COLO829 (cell line): ENCODE data around the gene RLF.
"Not testable (repeated sequence)": the region's sequence is repeated elsewhere in the genome, so short reads cannot be mapped to it uniquely, and the experiment has no call there.

Source experiments
- DNase-seq: peaks from one replicate; pipeline ENCODE4 v3.0.0; 2012; ENCODE audit warnings: low spot score

RLF gene

GRCh38 chr1:40174788-40175187 is 13.6 kb downstream of the RLF start:
- DNase-seq = no peak

DNA sequence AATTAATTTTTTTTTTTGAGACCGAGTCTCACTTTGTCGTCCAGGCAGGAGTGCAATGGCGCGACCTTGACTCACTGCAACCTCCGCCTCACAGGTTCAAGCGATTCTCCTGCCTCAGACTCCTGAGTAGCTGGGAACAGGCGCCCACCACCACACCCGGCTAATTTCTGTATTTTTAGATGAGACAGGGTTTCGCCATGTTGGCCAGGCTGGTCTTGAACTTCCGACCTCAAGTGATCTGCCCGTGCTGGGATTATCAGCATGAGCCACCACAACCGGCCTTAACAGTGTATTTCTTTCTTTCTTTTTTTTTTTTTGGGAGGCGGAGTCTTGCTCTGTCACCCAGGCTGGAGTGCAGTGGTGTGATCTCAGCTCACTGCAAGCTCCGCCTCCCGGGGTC is 15.8 kb downstream of the RLF start:
- DNase-seq = not testable (repeated sequence)

DNA sequence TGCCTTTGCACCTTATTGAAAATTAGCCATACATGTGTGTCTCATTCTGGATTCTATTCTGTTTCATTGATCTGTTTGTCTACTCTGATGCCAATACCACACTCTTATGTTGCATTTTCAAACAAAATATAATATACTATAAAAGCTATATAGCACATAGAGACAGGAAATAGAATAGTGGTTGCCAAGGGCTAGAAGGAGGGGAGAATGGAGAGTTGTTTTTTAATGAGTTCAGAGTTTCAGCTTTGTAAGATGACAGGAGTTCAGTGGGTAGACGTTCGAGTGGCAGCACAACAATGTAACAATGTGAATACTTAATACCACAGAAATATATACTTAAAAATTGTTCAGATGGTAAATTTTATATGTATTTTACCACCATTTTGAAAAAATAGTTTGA is 17.0 kb downstream of the RLF start:
- DNase-seq = no peak

GRCh38 chr1:40179496-40180089 is 18.4 kb downstream of the RLF start:
- no peak for DNase-seq

DNA sequence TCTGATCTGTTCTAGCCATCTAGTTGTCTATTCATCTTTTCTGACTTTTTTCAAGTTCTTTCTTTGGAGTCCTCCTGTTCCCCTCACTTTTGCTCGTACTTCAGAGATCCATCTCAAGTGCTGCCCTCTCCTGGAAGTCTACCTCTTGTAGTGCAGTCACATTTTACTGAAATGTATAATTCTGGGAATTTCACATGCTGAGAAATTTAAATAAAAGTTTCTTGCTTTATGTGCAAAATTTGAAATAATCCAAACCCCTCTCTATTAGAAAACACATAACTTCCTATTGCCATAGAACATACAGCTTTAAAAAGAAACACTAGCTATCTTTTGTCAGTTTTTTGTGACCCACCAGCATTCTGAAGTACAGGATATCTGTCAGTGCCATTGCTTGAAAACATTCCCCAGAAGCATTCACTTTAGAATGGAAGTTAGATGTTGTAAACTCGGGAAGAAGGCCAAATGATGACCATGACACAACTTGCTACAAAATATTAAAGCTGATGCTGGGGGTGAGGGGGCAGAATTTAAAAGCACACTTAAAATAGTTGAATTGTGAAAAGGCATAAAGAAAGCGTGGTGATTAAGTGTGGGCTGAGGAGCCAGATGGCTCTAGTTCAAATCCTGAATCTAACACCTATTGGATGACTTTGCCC is 22.0 kb downstream of the RLF start:
- no peak for DNase-seq

DNA sequence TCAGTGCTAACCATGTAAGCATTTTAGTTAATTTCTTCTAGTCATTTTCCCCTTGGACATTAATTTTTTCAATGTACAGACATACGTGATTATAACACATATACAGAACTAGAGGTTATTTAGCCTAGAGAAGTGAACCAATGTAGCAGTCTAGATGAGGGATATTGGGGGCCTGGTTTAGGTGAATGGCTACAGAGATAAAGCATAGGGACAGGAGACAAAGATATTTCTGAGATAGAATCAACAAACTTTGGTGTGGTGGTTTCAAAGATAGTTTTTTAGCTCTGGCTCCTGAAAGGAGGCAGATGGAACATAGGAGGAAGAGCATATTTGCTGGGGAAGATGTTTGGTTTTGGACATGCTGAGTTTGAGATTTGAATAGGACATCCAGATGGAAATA is 23.0 kb downstream of the RLF start:
- DNase-seq = no peak

- DNase-seq = no peak
These were observed 25.0 kb downstream of the RLF start for GRCh38 chr1:40185951-40186864.

- DNase-seq = no peak
These were observed 26.2 kb downstream of the RLF start for GRCh38 chr1:40187399-40187798.

DNA sequence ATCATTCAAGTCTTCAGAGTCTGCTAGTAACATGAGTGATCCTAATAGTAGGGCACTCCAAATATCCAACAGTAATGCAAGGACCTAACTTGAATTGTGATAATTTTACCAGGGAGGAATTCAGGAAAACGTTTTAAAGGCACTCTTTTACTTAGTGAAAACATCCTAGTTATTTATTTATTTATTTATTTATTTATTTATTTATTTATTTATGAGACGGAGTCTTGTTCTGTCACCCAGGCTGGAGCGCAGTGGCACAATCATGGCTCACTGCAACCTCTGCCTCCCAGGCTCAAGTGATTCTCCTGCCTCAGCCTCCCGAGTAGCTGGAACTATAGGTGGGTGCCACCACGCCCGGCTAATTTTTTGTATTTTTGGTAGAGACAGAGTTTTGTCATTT is 33.5 kb downstream of the RLF start:
- DNase-seq = not testable (repeated sequence)

DNA sequence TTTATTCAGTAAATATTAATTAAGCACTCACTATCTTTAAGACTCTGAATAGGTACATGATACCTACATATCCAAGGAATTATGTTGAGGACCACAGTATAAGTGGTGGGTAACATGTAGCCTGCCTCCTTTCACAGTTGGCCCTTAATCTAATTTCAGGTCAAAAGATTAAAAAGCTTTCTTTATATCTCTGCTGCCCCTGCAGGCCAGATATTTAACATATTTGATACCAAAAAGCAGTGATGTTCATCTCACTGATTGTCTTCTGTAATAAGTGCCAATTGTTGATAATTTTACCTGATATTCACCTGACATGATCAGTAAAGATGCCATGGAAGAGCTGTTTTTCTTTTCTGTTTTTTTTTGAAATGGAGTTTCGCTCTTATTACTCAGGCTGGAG is 36.5 kb downstream of the RLF start:
- DNase-seq = no peak

- no peak for DNase-seq
These were observed 37.9 kb downstream of the RLF start for GRCh38 chr1:40199126-40199525.

DNA sequence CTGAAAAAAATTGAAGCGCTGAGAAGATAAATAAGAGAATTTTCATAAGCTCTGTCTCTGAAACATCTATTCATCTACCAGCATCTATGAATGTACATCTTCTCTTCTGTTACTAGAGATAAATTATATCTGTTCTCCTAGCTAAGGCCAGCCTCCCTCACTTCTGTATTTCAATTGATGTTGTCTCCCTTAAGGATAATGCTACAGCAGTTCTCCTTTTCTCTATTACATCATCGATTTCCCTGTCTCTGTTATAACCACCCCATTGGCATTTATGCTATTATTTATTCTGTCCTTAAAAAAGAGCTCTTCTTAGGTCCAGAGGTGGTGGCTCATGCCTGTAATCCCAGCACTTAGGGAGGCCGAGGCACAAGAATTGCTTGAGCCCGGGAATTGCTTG is 43.7 kb downstream of the RLF start:
- no peak for DNase-seq

- DNase-seq = no peak
These were observed 49.5 kb downstream of the RLF start for GRCh38 chr1:40210511-40211204.

GRCh38 chr1:40218333-40218732 is 57.1 kb downstream of the RLF start:
- no peak for DNase-seq

DNA sequence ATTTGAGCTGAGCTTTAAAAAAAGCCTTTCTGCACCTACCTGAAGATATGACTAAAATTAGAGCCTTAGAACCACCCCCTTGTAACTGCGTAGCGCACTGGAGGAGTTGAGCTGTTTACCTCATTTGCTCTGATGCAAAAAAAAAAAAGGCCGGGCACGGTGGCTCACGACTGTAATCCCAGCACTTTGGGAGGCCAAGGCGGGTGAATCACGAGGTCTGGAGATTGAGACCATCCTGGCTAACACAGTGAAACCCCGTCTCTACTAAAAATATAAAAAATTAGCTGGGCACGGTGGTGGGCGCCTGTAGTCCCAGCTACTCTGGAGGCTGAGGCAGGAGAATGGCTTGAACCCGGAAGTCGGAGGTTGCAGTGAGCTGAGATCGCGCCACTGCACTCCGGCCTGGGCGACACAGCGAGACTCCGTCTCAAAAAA is 60.3 kb downstream of the RLF start:
- DNase-seq = not testable (repeated sequence)

GRCh38 chr1:40221977-40222772 is 61.0 kb downstream of the RLF start:
- DNase-seq = no peak

- no peak for DNase-seq
These were observed 62.9 kb downstream of the RLF start for GRCh38 chr1:40224040-40224439.

DNA sequence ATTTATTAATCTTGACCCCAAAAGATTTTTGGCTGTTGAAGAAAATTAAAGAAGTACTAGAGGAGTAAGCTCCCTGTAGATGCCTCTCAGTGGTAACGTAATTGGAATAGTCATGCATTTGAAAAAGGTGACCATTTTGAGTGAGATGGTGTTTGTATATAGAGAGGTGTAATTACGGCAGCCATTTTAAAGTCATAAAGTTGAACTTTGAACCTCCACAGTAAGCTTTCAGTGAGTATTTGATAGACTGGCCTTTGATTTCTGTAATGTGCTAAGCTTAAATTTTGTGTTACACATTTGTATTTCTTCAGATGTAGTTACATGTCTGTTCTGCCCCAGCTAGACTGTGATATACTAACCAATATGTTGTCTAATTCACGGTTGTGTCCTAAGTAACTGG is 65.0 kb downstream of the RLF start:
- no peak for DNase-seq

GRCh38 chr1:40232444-40232843 is 71.3 kb downstream of the RLF start:
- no peak for DNase-seq

DNA sequence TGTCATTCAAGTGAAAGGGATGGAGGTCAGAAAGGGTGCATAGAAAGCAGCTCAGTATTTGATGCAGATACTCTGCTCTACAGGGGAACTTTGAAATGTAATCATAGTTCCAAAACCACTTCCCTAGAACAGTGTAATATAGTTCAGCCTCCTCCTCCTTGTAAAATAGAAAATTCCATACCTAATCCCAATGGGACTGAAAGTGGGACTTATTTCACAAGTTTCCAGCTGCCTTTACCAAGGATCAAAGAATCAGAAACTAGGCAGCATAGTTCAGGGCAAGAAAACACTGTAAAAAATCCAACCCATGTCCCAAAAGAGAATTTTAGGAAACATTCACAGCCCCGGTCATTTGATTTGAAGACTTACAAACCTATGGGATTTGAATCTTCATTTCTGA is 78.4 kb downstream of the RLF start:
- DNase-seq = no peak

GRCh38 chr1:40240390-40240789 is 79.2 kb downstream of the RLF start:
- no peak for DNase-seq

- no peak for DNase-seq
These were observed 80.2 kb downstream of the RLF start for GRCh38 chr1:40241362-40241761.
